HG02759 (cell line): ENCODE data around the gene TMC6.
"Not testable (repeated sequence)": the region's sequence is repeated elsewhere in the genome, so short reads cannot be mapped to it uniquely, and the experiment has no call there.

Source experiments
- ATAC-seq: cut with Tn5 transposase; IDR thresholded peaks from one replicate; pipeline ENCODE4 v1.9.1; 2021; ENCODE audit warnings: mild to moderate bottlenecking, moderate library complexity; ENCODE audit not compliant: unreplicated experiment

TMC6 gene

DNA sequence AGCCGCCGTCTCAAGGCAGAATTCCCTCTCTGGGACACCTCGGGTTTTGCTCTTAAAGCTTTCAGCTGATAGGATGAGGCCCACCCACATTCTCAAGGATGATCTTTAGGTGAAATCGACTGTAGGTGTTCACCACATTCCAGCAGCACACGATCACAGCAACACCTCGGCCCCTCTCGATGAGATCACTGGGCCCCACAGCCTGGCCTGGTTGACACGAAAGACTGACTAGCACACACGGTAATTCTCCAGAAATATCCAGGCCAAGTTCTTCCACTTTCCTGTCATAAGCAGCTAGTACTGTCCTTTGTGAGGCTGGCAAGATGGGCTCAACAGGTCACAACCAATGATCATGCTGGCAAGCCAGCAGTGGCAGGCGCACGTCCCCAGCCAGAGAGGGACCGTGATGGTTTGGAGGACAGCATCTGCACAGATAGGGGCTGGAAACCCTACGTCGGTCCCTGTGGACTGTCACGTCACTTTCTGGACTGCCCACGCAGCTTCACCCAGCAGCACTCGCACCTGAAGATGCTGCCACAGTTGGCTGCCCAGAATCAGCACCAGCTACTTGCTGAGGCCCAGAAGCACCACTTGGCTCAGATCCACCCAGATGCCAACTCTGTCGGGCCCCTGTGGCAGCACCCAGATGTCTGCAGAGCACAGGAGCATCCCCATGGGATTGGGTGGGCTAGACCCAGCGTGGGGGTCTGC lies 17.4 kb downstream of the TMC6 start:
- no peak for ATAC-seq

DNA sequence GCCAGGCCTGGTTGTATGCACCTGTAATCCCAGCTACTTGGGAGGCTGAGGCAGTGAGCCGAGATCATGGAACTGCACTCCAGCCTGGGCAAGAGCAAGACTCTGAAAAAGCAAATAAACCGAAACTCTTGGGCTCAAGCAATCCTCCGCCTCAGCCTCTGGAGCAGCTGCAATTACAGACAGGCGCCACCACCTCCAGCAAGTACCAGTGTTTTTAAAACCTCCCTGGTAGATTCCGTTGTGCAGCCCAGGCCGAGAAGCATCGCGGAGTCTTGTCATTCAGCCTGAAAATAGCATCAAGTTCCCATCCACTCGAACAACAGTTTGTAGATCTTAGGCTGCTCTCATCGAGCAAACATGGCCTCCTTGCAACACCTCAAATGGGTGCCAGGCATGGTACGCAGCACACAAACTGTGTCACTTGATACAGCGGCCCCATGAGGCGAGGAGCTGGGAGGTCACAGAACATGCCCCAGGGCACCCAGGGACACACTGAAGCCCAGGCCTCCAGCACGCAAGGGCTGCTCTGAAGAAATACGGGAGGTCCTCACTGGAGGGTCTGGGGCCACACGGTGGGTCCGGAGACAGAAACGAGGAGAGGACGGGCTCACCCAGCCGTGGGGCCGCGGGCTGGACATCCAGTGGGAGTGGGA lies 18.1 kb downstream of the TMC6 start:
- ATAC-seq = no peak

DNA sequence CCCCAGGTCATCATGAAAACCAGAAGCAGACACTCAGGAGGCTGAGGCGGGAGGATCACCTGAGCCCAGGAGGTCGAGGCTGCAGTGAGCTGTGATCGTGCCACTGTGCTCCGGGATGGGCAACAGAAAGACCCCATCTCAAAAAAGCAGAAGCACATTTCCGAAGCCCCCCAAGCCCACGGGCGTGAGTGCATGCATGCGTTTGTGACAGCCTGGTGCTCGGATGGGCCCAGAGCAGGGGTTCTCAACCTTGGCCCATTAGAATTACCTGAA lies 19.1 kb downstream of the TMC6 start:
- no peak for ATAC-seq

DNA sequence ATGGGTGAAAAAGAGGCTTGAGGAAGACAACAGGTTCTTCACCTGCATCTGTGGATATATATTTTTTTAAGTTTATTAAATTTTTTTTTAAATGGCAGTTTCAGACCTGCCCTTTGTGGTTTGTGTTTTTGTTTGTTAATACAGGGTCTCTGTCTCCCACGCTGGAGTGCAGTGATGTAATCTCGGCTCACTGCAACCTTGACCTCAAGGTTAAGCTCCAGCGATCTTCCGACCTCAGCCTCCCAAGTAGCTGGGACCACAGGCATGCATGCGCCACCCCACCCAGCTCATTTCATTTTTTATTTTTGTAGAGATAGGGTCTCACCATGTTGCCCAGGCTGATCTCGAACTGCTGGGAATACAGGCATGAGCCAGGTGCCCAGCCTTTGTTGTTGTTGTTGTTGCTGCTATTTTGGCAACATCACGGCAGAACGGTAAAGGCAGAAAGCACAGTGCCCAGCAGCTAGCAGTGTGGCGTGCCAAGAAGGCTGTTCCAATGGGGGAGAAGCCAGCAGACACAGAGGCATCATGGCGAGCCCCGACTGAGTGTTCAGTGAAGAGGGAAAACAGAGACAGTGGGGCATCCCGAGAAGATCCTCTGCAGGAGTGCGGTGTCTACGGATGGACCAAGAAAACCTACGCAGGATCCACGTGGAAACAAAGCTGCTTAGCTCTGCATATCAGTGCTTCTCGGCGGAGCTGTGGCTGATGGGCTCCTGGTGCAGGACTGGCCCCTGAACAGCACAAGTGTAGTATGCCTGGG lies 19.6 kb downstream of the TMC6 start:
- ATAC-seq = no peak

DNA sequence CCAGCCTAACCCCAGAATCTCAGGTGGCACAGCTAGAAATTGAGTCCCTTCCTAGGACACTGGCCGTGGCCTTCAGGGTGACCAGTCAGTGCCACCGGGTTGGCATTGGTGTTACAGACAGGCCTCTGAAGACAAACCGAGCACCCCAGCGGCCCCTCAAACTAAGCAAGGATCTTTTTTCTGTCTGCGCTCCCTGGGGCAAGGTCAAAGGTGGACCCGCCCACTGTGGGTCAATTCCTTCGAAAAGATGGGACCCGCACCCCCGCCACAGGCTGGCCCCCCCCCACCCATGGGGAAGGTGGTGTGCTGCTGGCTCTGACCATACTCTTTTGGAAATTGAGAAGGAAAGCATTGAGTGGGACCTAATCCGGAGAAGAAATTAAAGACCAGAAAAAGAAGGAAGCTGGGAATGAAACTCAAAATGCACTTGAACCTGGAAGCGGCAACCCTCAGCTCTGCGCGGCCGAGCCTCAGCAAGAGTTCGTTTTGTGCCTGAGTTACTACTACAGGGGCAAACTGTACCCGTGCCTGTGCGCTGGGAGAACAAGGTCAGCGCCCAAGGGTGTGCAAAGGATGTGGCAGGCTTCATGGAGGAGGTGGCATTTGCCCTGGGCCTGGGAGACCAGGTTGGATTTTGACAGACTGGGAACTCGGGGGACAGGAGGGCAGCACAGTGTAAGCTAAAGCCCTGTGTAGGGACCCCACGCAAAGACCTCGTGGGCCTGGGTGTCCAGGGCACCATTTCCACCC lies 20.4 kb downstream of the TMC6 start:
- no peak for ATAC-seq

DNA sequence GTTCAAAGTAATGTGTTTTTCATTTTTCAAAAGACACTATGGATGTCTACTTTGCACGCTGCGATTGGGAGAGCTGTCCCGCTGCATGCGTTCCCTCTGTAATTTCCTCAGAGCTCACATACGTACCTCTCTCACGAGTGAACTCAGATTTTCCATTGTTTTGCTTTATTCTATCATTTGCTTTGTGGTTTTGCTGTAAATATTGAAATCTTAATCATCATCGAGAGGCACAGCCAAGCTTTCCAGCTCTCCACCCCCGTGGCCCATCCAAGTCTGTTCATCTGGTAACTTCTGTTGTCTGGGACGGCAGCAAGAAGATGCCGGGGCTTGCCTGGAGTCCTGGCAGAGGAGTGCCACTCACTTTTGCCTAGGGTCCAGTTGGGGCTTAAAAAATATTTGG lies 21.1 kb downstream of the TMC6 start:
- no peak for ATAC-seq

GRCh38 chr17:78106211-78106610 lies 22.3 kb downstream of the TMC6 start:
- ATAC-seq = no peak

- no peak for ATAC-seq
These were observed 23.0 kb downstream of the TMC6 start for GRCh38 chr17:78105551-78105950.

- no peak for ATAC-seq
These were observed 23.5 kb downstream of the TMC6 start for GRCh38 chr17:78105101-78105500.

- ATAC-seq = no peak
These were observed 24.0 kb downstream of the TMC6 start for GRCh38 chr17:78104540-78104941.

DNA sequence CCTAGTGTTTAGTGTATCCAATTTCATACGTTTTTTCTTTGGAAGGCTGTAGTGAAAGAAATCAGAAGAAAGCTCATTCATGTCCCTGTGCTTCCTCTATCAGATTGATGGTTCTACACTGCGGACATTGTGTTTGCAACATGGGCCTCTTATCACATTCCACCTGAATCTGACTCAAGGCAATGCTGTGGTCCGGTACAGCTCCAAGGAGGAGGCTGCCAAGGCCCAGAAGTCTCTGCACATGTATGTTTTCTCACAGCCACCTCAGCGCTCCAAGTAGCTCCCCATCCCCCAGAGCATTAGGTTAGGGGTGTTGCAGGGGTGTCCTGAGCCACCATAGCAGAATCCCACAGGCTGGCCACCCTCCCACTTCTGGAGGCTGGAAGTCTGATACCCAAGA lies 25.2 kb downstream of the TMC6 start:
- ATAC-seq = no peak

DNA sequence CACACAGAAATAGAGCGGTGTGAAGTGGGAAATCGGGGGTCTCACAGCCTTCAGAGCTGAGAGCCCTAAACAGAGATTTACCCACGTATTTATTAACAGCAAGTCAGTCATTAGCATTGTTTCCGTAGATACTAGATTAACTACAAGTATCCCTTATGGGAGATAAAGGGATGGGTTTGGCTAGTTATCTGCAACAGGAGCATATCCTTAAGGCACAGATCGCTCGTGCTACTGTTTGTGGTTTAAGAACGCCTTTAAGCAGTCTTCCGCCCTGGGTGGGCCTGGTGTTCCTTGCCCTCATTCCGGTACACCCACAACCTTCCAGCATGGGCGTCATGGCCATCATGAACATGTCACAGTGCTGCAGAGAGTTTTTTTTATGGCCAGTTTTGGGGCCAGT lies 27.0 kb downstream of the TMC6 start:
- ATAC-seq = no peak

GRCh38 chr17:78101112-78101511 lies 27.4 kb downstream of the TMC6 start:
- ATAC-seq = no peak

- no peak for ATAC-seq
These were observed 32.5 kb downstream of the TMC6 start for GRCh38 chr17:78096093-78096492.

GRCh38 chr17:78095035-78095434 lies 33.5 kb downstream of the TMC6 start:
- ATAC-seq = no peak

DNA sequence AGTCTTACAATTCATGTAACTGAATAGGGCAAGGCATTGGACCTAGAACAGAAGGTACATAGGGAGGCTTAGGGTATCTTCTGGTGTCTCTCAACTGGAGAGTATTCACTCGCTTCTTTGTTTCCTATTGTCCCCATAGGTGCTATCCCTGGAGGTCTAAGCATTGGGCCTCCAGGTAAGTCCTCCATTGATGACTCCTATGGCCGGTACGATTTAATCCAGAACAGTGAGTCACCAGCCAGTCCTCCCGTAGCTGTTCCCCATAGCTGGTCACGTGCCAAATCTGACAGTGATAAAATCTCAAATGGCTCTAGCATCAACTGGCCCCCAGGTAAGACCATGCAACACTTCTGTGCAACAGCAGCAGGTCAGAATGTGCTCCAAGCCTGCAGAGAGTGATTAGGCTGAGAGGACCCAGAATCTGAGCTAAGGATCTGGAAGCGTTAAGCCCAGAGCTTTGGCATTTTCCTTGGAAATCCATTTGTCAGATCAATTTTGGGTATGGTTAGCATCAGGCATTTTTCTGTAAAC lies 35.7 kb downstream of the TMC6 start:
- ATAC-seq = no peak

DNA sequence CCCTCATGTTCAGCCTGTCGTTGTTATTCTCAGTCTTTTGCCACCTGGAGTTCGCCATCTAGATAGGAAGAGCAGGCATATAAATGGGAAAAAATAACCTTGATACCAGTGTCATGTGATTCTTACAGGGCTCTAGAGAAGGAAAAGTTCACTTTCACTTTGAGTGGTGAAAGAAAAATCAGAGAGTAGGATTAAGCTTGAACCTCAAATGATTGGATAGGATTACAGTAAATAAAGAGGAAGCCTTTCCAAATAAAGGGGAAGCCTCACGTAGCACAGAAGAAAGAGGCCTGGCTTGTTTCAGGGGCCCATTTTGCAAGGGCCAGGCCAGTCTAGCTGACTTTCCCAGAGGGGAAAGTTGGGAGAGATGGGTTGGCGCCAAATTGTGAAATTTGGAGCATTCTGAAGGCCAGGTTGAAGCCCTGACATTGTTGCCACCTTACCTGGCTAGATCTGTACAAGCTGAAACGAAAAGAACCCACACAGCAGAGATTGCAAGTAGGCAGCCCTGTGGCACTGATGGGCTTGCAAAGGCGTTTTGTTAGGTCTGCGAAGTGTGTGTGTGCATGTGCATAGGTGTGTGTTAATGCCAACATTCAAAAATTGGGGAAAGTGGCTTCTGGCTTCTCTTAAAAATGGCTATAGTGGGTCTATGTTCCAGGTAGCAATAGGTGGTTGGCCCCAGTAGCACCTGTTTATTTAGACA lies 38.8 kb downstream of the TMC6 start:
- ATAC-seq = no peak

GRCh38 chr17:78088529-78088928 lies 40.0 kb downstream of the TMC6 start:
- no peak for ATAC-seq

DNA sequence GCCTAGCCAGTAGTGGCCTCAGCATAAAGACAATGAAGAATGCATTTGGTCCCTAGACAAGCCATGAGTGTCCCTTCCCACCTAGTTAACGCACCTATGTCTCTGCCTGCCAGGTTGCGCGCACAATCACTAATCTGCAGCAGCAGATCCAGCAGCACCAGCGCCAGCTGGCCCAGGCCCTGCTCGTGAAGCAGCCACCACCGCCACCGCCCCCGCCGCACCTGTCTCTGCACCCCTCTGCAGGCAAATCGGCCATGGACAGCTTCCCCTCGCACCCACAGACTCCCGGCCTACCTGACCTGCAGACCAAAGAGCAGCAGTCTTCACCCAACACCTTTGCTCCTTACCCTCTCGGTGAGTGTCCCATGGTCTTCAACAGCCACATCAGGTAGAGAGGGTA lies 41.8 kb downstream of the TMC6 start:
- no peak for ATAC-seq

DNA sequence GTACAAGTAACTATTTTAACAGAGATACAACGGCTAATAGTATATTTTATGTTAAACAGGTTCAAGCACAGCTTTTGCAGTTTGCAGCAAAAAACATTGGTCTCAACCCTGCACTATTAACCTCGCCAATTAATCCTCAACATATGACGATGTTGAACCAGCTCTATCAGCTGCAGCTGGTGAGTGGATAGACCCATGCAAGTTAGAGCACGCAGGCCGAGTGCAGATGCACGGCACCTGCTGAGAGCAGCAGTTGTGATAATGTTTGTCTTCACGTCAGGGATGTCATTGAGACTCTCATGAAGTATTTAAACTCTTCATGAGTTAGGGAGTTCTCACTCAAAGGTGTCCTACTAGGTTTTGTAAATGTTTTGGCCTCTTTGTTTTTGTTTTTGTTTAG lies 45.6 kb downstream of the TMC6 start:
- ATAC-seq = no peak

- ATAC-seq = not testable (repeated sequence)
These were observed 46.1 kb downstream of the TMC6 start for GRCh38 chr17:78082355-78082872.
